ENCODE results near the gene GDPD2.

The GDPD2 gene

GRCh38 chrX:70476934-70477733 lies 54.0 kb downstream of the GDPD2 start:
- no peak for DNase-seq

- DNase-seq, result no peak
These were observed 54.6 kb downstream of the GDPD2 start for GRCh38 chrX:70477734-70478075.

GRCh38 chrX:70478526-70479245 lies 55.6 kb downstream of the GDPD2 start:
- DNase-seq, result no peak

GRCh38 chrX:70479247-70479921 lies 56.3 kb downstream of the GDPD2 start:
- DNase-seq, result no peak

- DNase-seq, result no peak
These were observed 57.0 kb downstream of the GDPD2 start for GRCh38 chrX:70479922-70480659.

GRCh38 chrX:70480660-70481018 lies 57.5 kb downstream of the GDPD2 start:
- no peak for DNase-seq

- no peak for DNase-seq
These were observed 58.6 kb downstream of the GDPD2 start for GRCh38 chrX:70481471-70482270.

- no peak for DNase-seq
These were observed 59.2 kb downstream of the GDPD2 start for GRCh38 chrX:70482300-70482699.
